ENCODE measurements around the gene CNKSR3. TPM values are rescaled to one million over a fixed set of nuclear protein-coding genes. Genes with fewer than 3 reads are reported as not detected.

The CNKSR3 gene
- polyA plus RNA-seq, 1 donor from 2014 or later = 3.0 TPM

- Histone ChIP-seq H3K79me2 (replicated peaks; ENCODE audit: insufficient read depth, low read length) (no peaks in the 10 kb centered on the region), H3K9me2 (ENCODE audit: insufficient read depth, low read length) (no peaks in the 10 kb centered on the region), H3K4me3 (ENCODE audit: low read length) (no peak overlapping the region), H3K4me2 (ENCODE audit: low read length) (no peak overlapping the region), H3K9me3 (ENCODE audit: low read length) (no peaks in the 10 kb centered on the region), H3K36me3 (ENCODE audit: insufficient read depth, low read length) (no peaks in the 10 kb centered on the region), H3K9ac (ENCODE audit: low read length) (no peak overlapping the region), H3K27me3 (ENCODE audit: insufficient read depth, low read depth, low read length) (no peaks in the 10 kb centered on the region), H2AFZ (ENCODE audit: low read depth, low read length) (no peak overlapping the region), H4K20me1 (ENCODE audit: insufficient read depth) (no peaks in the 10 kb centered on the region), H3F3A (ENCODE audit: insufficient read depth, low read length, poor library complexity, severe bottlenecking) (no peaks in the 10 kb centered on the region), H3K27ac (ENCODE audit: low read length) (no peak overlapping the region)
- no peak for TF ChIP-seq TAF1 (IDR thresholded peaks at IDR 0.05; ENCODE audit: low read depth)
- no peak for TF ChIP-seq EZH2 (IDR thresholded peaks at IDR 0.05; ENCODE audit: borderline replicate concordance, insufficient read depth, low read length, poor library complexity, severe bottlenecking)
- TF ChIP-seq REST (IDR thresholded peaks at IDR 0.05; ENCODE audit: borderline replicate concordance) = no peak
- no peak for TF ChIP-seq SMC3 (conservative IDR thresholded peaks at IDR 0.05; ENCODE audit: poor library complexity)
- no peak for TF ChIP-seq MXI1 (conservative IDR thresholded peaks at IDR 0.05; ENCODE audit: poor library complexity, severe bottlenecking)
- TF ChIP-seq EP300 (conservative IDR thresholded peaks at IDR 0.05; ENCODE audit: poor library complexity, severe bottlenecking) = no peak
- TF ChIP-seq CTCF (IDR thresholded peaks at IDR 0.05; ENCODE audit: poor library complexity, severe bottlenecking) = no peak
- TF ChIP-seq POLR2AphosphoS5 (IDR thresholded peaks at IDR 0.05) = no peak
- no peak for TF ChIP-seq RAD21 (conservative IDR thresholded peaks at IDR 0.05)
These were observed 48.0 kb upstream of the CNKSR3 start for GRCh38 chr6:154558513-154558912.

- no peaks in the 10 kb centered on the region for H3F3A ChIP-seq (ENCODE audit: insufficient read depth, low read length, poor library complexity, severe bottlenecking)
- TF ChIP-seq TAF1 (IDR thresholded peaks at IDR 0.05; ENCODE audit: low read depth) (no peak), REST (IDR thresholded peaks at IDR 0.05; ENCODE audit: borderline replicate concordance) (no peak), EP300 (conservative IDR thresholded peaks at IDR 0.05; ENCODE audit: poor library complexity, severe bottlenecking) (no peak), SMC3 (conservative IDR thresholded peaks at IDR 0.05; ENCODE audit: poor library complexity) (no peak), POLR2AphosphoS5 (IDR thresholded peaks at IDR 0.05) (no peak), EZH2 (IDR thresholded peaks at IDR 0.05; ENCODE audit: borderline replicate concordance, insufficient read depth, low read length, poor library complexity, severe bottlenecking) (no peak), CTCF (IDR thresholded peaks at IDR 0.05; ENCODE audit: poor library complexity, severe bottlenecking) (no peak), RAD21 (conservative IDR thresholded peaks at IDR 0.05) (no peak), MXI1 (conservative IDR thresholded peaks at IDR 0.05; ENCODE audit: poor library complexity, severe bottlenecking) (no peak)
- no peak overlapping the region for H3K27ac ChIP-seq (ENCODE audit: low read length)
- H3K4me3 ChIP-seq (ENCODE audit: low read length) = no peak overlapping the region
- no peak overlapping the region for H3K9ac ChIP-seq (ENCODE audit: low read length)
- no peaks in the 10 kb centered on the region for H3K79me2 ChIP-seq (replicated peaks; ENCODE audit: insufficient read depth, low read length)
- no peaks in the 10 kb centered on the region for H3K9me2 ChIP-seq (ENCODE audit: insufficient read depth, low read length)
- H3K27me3 ChIP-seq (ENCODE audit: insufficient read depth, low read depth, low read length) = no peaks in the 10 kb centered on the region
- no peaks in the 10 kb centered on the region for H4K20me1 ChIP-seq (ENCODE audit: insufficient read depth)
- H3K36me3 ChIP-seq (ENCODE audit: insufficient read depth, low read length) = no peaks in the 10 kb centered on the region
- no peak overlapping the region for H3K4me2 ChIP-seq (ENCODE audit: low read length)
- H2AFZ ChIP-seq (ENCODE audit: low read depth, low read length) = no peak overlapping the region
- no peaks in the 10 kb centered on the region for H3K9me3 ChIP-seq (ENCODE audit: low read length)
These were observed 44.7 kb upstream of the CNKSR3 start for GRCh38 chr6:154555073-154555677.

Data from neural cell (in vitro differentiated cells).